ENCODE measurements around the gene DAZAP1.

- TF ChIP-seq POLR2A (IDR thresholded peaks at IDR 0.05) = no peak
- TF ChIP-seq CTCF (IDR thresholded peaks at IDR 0.05) = no peak
Measured at GRCh38 chr19:1421218-1421957, 14.0 kb downstream of the DAZAP1 start.

Measured in ovary (tissue), 3 donors.